ENCODE results near the gene RABL3.
"Not testable (repeated sequence)": the region's sequence is repeated elsewhere in the genome, so short reads cannot be mapped to it uniquely, and the experiment has no call there.

The RABL3 gene

DNA sequence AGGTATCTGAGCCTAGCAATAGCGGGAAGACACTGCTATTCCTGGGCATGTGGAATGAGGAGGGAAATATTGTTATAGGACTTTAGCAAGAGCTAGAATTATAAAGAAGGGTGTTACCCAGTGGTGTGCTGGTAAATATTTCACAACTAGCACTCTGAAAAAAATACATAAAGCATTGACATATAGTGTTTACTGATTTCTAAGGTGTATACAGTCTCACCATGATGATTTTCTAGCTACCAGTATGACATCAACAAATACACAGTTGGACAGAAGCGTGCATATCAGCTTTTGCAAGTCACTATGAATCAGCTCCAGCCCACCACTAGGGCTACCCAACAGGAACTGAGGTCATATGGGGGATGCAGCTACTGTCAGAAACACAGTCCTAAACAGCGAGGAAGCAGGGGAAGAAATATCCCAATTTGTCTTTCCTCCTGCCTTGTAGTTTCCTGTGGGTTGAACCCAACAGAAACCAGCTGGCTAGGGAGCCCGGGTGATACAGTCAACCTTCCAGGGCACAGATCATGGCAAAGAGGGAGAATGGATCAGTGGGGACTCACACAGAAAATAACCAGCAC, 99.9 kb downstream of the RABL3 start:
- ATAC-seq, result no peak
- TF ChIP-seq, protein P1, sequence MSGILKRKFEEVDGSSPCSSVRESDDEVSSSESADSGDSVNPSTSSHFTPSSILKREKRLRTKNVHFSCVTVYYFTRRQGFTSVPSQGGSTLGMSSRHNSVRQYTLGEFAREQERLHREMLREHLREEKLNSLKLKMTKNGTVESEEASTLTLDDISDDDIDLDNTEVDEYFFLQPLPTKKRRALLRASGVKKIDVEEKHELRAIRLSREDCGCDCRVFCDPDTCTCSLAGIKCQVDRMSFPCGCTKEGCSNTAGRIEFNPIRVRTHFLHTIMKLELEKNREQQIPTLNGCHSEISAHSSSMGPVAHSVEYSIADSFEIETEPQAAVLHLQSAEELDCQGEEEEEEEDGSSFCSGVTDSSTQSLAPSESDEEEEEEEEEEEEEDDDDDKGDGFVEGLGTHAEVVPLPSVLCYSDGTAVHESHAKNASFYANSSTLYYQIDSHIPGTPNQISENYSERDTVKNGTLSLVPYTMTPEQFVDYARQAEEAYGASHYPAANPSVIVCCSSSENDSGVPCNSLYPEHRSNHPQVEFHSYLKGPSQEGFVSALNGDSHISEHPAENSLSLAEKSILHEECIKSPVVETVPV (CRISPR knock-in tag; IDR thresholded peaks at IDR 0.05), result no peak
- TF ChIP-seq, protein P2, sequence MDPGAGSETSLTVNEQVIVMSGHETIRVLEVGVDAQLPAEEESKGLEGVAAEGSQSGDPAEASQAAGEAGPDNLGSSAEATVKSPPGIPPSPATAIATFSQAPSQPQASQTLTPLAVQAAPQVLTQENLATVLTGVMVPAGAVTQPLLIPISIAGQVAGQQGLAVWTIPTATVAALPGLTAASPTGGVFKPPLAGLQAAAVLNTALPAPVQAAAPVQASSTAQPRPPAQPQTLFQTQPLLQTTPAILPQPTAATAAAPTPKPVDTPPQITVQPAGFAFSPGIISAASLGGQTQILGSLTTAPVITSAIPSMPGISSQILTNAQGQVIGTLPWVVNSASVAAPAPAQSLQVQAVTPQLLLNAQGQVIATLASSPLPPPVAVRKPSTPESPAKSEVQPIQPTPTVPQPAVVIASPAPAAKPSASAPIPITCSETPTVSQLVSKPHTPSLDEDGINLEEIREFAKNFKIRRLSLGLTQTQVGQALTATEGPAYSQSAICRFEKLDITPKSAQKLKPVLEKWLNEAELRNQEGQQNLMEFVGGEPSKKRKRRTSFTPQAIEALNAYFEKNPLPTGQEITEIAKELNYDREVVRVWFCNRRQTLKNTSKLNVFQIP (CRISPR knock-in tag; IDR thresholded peaks at IDR 0.05; ENCODE audit: borderline replicate concordance, low read depth), result no peak
- TF ChIP-seq BACH2 (CRISPR knock-in tag; IDR thresholded peaks at IDR 0.05; ENCODE audit: borderline replicate concordance) (no peak), ZFP30 (CRISPR knock-in tag; IDR thresholded peaks at IDR 0.05) (no peak), GLIS3 (CRISPR knock-in tag; IDR thresholded peaks at IDR 0.05) (no peak), ZNF565 (CRISPR knock-in tag; conservative IDR thresholded peaks at IDR 0.05; ENCODE audit: low read depth) (no peak)

DNA sequence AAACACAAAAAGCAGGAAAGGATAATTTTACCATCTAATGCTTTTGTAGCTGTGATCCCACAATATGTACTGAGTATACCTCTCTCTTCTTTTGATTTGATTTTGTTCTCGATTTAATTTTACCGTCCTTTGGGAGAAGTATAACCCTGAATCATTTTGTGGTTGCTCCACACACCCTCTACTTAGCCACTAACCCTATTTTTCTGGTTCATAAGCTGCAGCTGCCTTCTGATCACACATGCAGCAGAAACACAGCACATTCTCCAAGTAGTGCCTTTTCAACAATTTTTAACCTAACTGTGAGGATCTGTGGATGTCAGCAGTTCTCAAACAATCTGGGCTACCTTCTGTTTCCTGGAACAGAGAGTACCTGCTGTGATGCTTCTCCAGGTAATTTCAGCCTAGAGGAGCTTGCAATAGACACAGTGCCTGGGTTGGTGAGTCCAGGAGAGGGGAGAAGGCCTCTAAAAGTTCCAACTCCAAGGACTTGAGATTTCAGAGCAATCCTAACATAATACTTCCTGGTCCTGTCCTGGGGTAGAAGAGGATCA, 100.5 kb downstream of the RABL3 start:
- no peak for TF ChIP-seq TCF4 (CRISPR knock-in tag; IDR thresholded peaks at IDR 0.05; ENCODE audit: borderline replicate concordance)
- ATAC-seq, result no peak

- TF ChIP-seq TSHZ2 (CRISPR knock-in tag; IDR thresholded peaks at IDR 0.05), result no peak
- TF ChIP-seq ISL1 (CRISPR knock-in tag; IDR thresholded peaks at IDR 0.05), result no peak
- TF ChIP-seq, protein P3, sequence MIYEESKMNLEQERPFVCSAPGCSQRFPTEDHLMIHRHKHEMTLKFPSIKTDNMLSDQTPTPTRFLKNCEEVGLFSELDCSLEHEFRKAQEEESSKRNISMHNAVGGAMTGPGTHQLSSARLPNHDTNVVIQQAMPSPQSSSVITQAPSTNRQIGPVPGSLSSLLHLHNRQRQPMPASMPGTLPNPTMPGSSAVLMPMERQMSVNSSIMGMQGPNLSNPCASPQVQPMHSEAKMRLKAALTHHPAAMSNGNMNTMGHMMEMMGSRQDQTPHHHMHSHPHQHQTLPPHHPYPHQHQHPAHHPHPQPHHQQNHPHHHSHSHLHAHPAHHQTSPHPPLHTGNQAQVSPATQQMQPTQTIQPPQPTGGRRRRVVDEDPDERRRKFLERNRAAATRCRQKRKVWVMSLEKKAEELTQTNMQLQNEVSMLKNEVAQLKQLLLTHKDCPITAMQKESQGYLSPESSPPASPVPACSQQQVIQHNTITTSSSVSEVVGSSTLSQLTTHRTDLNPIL (CRISPR knock-in tag; IDR thresholded peaks at IDR 0.05; ENCODE audit: low read depth), result no peak
- no peak for TF ChIP-seq OSR1 (CRISPR knock-in tag; IDR thresholded peaks at IDR 0.05)
- no peak for TF ChIP-seq TOX (CRISPR knock-in tag; IDR thresholded peaks at IDR 0.05; ENCODE audit: borderline replicate concordance)
- TF ChIP-seq ZNF8 (CRISPR knock-in tag; IDR thresholded peaks at IDR 0.05), result no peak
- TF ChIP-seq ZFP30 (CRISPR knock-in tag; IDR thresholded peaks at IDR 0.05), result no peak
- TF ChIP-seq ESRRG (CRISPR knock-in tag; IDR thresholded peaks at IDR 0.05), result no peak
- TF ChIP-seq ARNTL (CRISPR knock-in tag; IDR thresholded peaks at IDR 0.05; ENCODE audit: borderline replicate concordance, low read depth), result no peak
- no peak for TF ChIP-seq BACH2 (CRISPR knock-in tag; IDR thresholded peaks at IDR 0.05; ENCODE audit: borderline replicate concordance)
- TF ChIP-seq, protein P1 (CRISPR knock-in tag; IDR thresholded peaks at IDR 0.05), result no peak
- TF ChIP-seq ZC3H10 (CRISPR knock-in tag; IDR thresholded peaks at IDR 0.05), result no peak
- TF ChIP-seq ZNF70 (CRISPR knock-in tag; IDR thresholded peaks at IDR 0.05), result no peak
- TF ChIP-seq SNAI2 (CRISPR knock-in tag; IDR thresholded peaks at IDR 0.05), result no peak
- TF ChIP-seq, protein P2 (CRISPR knock-in tag; IDR thresholded peaks at IDR 0.05; ENCODE audit: borderline replicate concordance, low read depth), result no peak
- no peak for ATAC-seq
These were observed 102.1 kb downstream of the RABL3 start for GRCh38 chr3:120640231-120640630.

GRCh38 chr3:120638820-120639219, 103.5 kb downstream of the RABL3 start:
- ATAC-seq, result not testable (repeated sequence)

Measured in SK-N-SH treated with all-trans-retinoic acid at 6 μM for 48 hours (cell line).